GM19438 (cell line): ENCODE results near the gene APOL1.
"Not testable (repeated sequence)": the region's sequence is repeated elsewhere in the genome, so short reads cannot be mapped to it uniquely, and the experiment has no call there.

Experiments used
- ATAC-seq: cut with Tn5 transposase; IDR thresholded peaks from one replicate; pipeline ENCODE4 v1.9.1; 2021; ENCODE audit warnings: low read depth; ENCODE audit not compliant: unreplicated experiment

APOL1 gene

DNA sequence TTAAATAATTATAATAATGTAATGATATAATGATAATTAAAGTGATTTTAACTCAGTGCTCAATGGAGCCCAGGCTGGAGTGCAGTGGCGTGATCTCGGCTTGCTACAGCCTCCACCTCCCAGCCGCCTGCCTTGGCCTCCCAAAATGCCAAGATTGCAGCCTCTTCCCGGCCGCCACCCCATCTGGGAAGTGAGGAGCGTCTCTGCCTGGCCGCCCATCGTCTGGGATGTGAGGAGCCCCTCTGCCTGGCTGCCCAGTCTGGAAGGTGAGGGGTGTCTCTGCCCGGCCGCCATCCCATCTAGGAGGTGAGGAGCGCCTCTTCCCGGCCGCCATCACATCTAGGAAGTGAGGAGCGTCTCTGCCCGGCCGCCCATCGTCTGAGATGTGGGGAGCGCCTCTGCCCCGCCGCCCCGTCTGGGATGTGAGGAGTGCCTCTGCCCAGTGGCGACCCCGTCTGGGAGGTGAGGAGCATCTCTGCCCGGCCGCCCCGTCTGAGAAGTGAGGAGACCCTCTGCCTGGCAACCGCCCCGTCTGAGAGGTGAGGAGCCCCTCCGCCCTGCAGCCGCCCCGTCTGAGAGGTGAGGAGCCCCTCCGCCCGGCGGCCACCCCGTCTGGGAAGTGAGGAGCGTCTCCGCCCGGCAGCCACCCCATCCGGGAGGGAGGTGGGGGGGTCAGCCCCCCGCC lies 37.6 kb downstream of the APOL1 start:
- not testable (repeated sequence) for ATAC-seq

DNA sequence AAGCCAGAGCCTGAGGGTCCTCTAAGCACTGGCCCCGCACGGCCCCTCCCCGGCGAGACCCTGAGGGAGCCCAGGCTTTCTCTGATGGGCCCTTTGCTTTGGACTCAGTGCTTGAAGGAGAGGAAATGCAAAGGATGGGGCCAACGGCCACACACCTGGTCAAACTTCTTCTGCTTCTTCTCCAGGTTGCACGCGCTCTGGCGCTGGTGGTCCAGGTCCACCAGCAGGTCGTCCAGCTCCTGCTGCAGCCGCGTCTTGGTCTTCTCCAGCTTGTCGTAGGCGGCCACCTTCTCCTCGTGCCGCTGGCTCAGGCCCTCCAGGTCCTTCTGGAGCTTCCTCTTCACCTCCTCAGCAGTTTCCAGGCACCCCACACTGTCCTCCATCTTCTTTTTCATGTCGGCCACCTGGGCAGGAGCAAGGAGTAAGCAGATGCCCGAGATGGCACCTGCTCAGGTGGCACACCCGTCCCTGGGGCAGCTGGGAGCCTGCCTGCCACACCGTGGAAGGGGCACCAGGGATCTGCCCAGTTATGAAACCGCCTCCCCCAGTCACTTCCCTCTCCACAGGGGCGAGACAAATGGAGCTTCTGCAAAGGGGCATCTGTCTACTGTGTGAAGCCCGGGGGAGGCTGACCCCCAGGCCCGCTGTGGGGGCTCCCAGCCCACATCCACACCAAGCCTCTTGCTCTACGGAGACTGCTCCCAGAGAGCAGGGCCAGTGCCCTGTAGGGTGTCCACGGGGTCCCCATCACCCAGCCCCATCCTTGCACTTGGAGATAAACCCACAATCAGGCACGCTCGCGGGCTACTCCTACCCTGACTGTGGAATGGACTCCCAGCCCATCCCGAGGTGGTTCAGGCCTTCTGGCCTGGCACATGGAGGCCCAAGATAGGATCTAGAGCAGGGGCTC lies 39.2 kb downstream of the APOL1 start:
- ATAC-seq = no peak

DNA sequence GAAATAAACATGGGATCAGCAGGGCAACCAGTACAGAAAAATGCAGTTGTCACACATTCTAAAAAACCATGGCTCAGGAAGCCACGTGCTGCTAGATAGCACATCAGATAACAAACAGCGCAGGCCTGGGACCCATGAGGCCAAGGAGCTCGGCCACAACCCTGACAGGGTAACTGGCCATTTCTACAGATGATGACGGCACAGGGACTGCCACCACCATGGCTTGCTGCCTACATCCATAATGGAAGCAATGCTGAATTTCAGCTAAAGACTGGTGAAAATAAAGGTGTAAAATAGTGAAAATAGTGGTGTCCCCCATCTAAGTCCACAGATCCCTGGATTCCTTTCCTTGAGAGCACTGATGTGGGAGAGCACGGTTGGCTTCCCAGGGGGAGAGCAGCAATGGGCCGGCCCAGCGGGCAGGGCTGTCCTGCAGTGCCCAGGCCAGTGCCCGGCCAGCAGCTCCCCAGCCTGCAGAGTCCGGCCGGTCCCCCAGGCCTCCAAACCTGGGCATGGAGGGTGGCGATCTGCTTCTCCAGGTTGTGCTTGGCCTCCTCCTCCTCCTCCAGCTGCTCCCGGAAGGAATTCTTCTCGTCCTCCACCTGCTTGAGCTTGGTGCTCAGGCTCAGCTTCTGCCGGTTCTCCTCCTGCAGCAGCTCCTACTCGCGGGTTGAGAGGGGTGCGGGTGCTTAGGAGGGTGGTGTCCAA lies 40.0 kb downstream of the APOL1 start:
- ATAC-seq = no peak

DNA sequence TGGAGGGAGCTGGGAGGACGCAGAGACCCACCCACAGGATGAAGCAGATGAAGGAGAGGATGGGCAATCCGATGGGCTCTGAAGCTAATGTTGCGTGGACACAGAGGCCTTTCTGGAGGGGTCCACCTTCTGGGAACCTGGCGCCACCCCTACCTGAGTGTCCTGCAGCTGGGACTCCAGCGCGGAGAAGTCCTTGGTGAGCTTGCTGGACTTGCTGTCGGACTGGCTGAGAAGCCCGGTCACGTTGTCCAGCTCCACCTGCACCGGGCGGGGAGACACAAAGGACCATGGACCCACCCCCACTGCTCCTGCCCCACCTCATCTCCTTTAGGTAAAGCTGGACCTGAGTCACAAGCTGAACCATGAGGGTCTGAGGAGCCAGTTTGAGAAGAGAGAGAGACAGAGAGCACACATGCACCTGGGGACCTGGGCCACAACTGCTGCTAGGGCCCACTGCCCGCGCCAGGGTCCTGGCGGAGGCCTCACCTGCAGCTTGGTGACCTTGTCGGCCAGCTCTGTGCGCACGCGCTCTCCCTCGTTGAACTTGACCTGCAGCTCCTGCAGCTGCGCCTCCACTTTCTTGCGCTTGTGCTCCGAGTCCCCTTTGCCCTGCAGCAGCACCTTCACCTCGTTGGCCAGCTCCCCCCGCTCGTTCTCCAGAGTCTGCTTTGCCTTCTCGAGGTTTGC lies 40.8 kb downstream of the APOL1 start:
- ATAC-seq = no peak

DNA sequence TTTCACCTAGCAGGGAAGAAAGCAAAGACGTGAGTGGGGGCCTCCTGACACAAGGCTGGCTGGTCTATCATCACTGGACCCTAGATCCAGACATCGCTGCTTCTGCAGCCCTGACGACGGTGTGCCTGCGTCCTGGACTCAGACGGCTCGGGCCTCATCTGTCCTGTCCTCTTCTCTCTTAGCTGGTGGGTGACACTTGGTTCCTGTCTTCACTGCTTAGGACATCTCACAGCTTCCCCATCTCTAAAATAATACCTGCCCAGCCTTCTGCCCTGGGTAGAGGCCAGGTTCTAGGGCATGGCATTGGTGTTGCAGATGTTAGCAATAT lies 41.3 kb downstream of the APOL1 start:
- no peak for ATAC-seq

DNA sequence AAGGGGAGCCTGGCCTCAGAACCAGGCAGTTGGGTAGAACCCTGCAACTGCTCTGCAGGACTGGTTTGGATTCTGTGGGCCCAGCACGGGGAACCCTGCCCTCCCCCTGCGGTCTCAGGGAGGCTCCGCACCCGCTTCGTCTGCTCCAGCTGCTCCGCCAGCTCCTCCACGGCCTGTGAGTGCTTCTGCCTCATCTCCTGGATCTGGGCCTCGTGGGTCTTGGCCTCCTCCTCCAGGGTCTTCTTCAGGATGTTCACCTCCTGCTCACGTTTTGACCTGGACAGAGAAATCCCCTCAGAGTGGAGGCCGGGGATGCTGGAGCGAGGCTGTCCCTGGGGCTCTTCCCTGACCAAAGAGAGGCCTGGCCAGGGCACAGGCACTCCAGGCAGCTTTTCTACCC lies 41.9 kb downstream of the APOL1 start:
- no peak for ATAC-seq

DNA sequence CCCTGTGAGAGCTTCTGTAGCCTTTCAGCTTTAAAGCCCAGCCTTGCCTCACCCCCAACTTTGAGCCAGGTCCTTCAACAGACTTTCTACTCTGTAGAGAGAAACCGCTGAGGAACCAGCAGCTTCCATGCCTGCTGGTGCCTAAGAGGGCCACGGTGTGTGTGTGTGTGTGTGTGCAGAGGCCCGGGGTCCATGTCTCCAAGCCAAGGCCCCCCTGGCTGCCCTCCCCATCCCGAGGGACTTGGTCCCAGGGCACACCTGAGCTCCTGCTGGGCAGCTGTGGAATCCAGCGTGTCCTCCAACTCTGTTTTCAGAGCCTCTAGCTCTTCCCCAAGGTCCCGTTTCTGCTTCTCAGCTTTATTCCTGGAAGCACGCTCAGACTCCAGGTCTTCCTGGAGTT lies 42.3 kb downstream of the APOL1 start:
- no peak for ATAC-seq

DNA sequence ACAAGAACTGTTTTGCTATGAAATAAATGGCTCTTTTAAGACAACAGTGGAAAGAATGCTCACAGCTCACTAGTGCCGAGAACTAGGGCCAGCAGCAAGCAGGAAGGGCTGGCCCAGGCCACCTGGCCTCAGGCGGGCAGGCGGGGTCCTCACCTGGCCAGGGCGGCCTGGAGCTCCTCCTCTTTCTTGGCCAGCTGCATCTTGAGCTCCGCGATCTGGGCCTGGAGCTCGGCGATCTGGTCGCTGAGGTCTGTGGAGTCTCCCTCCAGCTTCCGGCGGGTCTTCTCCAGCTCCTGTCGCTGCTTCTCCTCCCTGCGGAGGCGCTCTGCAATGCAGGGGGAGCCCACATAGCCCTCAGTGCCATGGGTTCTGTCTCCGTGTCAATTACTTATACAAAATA lies 43.8 kb downstream of the APOL1 start:
- no peak for ATAC-seq

DNA sequence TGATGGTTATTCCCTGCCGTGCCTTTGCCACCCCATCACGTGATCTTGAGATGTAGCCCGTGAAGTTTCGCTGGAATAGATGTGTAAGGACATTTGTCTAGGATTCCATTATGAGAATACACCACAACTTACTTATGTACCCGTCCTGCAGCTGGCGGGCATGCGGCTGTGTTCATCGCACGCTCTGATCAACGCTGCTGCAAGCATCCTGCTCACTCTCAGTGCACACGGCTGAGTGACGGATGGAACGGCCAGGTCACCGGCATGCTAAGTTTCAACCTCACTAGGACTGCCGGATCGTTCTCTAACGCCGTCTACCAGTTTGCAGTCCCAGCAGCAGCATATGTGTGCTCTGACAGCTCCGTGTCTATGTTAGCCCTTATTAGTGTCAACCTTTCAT lies 44.6 kb downstream of the APOL1 start:
- no peak for ATAC-seq

DNA sequence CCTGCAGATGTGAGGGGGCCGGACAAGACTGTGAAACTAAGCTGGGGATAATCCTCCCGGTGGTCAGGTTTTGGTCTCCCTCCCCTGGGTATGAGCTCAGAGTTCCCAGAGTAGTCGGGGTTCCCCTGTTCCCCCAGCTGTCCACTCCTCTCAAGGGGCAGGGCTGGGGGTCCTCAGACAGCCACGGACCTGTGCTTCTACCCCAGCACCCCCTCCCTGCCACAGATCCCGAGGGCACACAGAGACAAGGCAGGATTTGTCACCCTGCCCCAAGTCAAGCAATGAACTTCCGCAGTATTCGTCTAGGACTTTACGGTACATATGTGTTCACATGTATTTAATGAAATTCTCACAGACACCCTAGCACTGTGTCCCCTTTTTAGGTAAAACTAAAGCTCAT lies 45.2 kb downstream of the APOL1 start:
- ATAC-seq = no peak

DNA sequence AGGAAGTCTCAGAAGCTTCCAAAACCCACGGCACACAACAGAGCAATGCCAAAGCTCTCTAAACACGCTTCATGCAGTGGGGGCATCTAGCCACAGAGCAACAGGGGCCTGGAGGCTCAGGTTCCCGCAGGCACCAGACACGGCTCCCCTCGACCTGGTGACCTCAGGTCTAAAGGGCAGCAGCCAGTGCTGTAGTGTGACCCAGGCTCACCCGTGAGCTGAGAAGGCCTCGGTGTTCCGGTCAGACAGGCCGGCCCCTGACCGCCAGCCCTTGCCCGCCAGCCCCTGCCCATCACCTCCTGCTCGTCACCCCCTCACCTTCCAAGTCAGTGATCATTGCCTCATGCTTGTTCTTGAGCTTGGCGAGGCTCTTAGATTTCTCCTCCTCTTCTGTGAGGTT lies 45.7 kb downstream of the APOL1 start:
- ATAC-seq = no peak

DNA sequence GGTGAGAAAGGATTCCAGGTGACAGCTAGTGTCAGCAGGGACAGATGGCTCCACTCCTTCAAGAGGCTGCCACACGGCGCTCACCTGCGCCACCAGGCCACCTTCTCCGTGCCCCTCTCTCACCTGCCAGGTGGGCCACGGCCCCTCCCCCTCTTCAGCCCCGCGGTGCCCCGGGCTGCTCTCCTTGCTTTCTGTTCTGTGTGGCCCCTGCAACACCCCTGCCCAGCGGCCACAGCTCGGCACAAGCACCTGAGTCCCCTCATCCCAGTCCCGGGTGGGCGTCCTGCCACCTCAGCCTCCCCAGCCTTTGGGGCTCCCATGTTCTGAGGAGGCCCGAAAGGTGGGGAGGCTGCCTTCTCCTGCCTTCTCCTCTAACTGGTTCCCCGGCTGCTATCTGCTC lies 46.4 kb downstream of the APOL1 start:
- no peak for ATAC-seq

DNA sequence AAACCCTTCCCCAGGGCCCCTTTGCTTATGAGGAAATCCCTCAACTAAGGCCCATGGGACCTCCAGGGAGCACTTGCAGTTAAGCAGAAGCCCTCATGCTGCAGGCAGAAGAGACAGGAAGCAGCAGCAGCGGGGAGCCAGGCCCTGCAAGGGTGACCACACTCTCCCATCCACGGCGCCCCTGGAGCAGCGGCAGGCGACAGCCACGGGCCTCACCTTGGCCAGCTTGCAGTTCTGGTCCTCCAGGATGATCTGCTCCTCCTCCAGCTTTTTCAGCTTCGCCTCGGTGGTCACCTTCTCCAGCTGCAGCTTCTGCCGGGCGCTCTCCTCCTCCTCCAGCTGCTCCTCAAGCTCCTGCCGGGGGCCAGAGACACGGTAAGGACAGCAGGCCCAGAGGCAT lies 47.0 kb downstream of the APOL1 start:
- ATAC-seq = no peak

DNA sequence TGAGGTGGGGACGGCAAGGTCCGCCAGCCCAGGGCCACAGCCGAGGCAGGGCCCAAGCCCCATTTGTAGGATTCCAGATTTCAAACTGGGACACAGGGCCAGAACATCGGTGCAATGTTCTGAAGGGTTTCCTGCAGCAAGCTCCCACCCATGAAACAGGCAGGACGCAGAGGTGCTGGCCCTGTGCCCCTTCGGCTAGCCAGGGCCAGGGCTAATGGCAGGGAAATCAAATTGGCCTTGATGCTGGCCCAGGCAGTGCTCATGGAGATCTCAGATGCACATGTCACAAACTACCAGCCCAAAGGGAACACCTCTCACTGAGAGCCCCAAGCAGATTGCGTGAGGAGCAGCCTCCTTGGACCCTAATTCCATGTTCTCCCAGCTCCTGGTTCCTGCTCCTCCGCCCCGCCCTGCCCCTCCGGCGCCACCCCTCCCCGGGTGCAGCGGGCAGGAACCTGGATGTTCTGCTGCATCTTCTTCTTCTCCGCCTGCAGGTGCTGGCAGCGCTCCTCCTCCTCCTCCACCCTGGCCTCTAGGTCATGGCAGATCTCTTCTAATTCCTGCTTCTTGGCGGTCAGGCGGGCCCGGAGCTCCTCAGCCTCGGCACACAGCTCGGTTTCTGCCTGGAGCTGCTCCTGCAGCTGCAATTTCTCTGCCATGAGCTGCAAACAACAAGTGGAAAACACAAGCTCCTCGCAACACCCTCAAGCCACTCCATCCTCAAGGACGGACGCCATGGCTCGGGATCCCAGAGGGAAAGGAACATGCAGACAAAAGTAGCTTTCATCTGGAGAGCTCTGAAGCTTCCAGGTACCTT lies 47.7 kb downstream of the APOL1 start:
- ATAC-seq = no peak

DNA sequence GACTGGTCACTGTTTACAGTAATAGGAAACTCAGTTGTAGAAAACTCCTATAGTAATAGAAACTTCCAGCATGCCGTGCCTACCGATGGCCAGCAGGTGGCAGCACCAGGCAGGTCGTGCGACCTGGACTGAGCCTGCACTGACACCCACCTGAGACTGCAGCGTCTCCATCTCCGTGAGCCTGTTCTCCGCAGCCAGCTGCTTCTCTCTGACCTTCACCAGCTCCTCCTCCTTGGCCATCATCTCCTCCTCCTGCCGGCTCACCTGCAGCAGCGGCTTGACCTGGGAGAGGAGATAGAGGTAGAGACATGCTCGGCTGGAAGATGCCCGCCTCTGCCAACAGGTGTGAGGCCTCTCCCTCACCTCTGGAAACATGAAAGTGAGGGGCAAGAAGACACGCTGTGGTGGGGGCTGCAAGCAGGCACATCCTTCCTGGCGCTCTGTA lies 48.5 kb downstream of the APOL1 start:
- ATAC-seq = no peak

DNA sequence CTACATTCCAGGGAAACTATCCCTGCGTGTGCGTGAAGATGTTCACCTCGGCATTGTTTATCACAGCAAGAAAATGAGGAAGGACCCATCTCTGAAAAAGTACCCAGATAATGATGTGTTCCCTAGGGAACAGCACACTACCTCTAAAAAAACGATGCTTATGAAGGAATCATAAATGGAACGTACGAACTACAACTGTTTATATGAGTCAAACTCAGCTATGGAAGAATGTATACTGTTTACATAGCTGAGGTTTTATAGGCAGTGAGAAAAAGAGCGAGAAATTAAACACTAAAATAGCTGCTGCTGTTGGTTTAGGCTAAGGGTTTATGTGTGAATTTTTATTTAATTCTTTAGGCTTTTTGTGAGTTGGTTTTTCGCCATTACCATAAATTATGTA lies 48.9 kb downstream of the APOL1 start:
- no peak for ATAC-seq

DNA sequence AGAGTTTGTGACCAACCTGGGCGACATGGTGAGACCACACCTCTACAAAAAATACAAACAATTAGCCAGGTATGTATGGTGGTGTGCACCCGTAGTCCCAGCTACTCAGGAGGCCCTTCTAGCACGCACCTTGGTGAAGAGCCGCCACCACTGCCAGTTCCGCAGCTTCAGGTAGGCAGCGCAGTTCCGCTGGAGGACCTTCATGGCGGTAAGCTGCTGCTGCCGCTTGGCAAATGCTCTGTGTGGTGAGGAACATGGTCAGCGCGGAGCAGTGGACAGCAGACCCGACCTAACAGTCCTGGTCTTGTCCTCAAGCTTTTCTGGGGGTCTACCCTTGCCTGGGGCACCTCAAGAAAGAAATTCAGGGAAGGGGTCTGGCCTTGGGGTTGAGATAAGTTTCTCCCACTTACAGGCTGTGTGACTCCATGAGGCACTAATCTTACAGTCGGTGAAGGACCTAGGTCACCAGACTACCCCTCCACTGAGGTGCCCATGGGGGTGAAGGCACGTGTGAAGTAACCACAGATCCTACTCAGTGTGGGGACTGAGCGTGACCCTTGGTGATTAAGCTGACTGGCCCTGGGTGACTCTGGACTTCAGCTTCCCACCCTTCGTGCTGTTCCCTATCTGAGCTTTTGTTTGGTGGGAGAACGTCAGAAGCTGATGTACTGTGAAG lies 49.6 kb downstream of the APOL1 start:
- ATAC-seq = no peak

DNA sequence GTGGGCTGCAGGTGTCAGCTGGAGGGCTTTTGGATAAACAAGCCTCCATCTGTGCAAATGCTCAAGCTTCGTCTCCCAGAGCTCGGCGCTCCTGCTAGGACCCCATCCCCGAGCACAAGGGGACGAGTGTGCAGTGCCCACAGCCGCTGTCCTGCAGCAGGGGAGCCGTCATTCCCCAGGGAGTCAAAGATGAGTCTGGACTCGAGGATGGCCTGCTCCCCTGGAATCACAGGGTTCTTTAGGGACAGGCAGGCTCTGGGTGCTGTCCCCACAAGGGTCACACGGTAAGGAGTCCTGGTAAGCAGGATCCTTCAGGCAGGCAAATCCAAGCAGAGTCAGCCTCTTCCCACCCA lies 50.2 kb downstream of the APOL1 start:
- ATAC-seq = no peak

DNA sequence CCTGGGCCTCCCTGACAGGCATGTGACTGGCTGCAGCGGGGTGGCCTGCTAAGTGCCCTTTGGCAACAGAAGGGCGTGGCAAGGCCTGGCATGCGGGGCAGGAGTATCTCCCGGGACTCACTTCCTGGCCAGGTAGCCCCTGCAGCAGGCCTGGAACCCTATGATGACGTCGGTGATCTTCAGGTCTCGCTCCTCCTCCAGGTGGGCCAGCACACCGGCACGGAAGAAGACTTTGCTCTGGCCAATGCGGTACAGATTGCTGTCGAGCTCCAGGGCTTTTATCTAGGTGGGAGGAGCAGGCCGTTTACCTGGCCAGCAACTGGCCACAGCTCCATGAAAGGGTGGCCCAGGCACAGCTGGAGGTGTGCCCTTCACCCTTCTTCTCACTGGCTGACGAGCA lies 50.9 kb downstream of the APOL1 start:
- ATAC-seq = no peak

DNA sequence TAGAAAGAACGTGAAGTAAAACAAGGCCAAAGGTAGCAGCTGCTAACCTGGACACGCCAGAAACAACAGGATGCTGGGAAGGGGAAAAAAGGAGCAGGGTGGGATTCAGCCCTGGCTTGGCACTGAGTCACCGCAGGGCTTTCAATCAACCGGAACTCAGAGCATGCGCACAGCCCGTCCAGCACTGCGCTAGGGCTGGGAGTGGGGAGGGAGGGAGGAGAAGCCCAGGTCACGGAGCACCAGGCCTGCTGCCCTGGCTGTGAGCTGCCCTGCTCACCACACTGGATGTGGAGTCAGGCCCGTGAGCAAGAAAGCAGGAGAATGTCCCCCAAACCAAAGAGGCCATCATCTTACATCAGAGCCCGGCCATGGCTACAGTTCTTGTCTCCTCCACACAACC lies 51.5 kb downstream of the APOL1 start:
- no peak for ATAC-seq
